ENCODE measurements around the gene UXS1.
A peak's percentile ranks its signal among the peaks of the same experiment; 100 is the strongest.

Gene UXS1

GRCh38 chr2:106177581-106177980 lies 16.5 kb downstream of the UXS1 start:
- TF ChIP-seq CTCF (conservative IDR thresholded peaks at IDR 0.05): no peak
- no peak for TF ChIP-seq ZFX (IDR thresholded peaks at IDR 0.05)
- H3K27ac ChIP-seq: no peak overlapping the region

GRCh38 chr2:106176446-106177099 lies 17.5 kb downstream of the UXS1 start:
- no peak overlapping the region for H3K27ac ChIP-seq
- TF ChIP-seq ZFX (IDR thresholded peaks at IDR 0.05) (no peak), CTCF (conservative IDR thresholded peaks at IDR 0.05) (no peak)

- TF ChIP-seq ZFX (IDR thresholded peaks at IDR 0.05): no peak
- no peak for TF ChIP-seq CTCF (conservative IDR thresholded peaks at IDR 0.05)
- no peak overlapping the region for H3K27ac ChIP-seq
Observed at GRCh38 chr2:106175086-106175850, 18.8 kb downstream of the UXS1 start.

GRCh38 chr2:106174056-106174455 lies 20.0 kb downstream of the UXS1 start:
- no peak for TF ChIP-seq CTCF (conservative IDR thresholded peaks at IDR 0.05)
- TF ChIP-seq ZFX (IDR thresholded peaks at IDR 0.05): no peak
- peak overlapping the region; percentile 4; the same call in 1 of the 2 replicates for H3K27ac ChIP-seq

- no peak for TF ChIP-seq ZFX (IDR thresholded peaks at IDR 0.05)
- TF ChIP-seq CTCF (conservative IDR thresholded peaks at IDR 0.05): no peak
- no peak overlapping the region for H3K27ac ChIP-seq
Observed at GRCh38 chr2:106172649-106173048, 21.5 kb downstream of the UXS1 start.

GRCh38 chr2:106168657-106169056 lies 25.4 kb downstream of the UXS1 start:
- no peak overlapping the region for H3K27ac ChIP-seq
- TF ChIP-seq ZFX (IDR thresholded peaks at IDR 0.05): no peak
- no peak for TF ChIP-seq CTCF (conservative IDR thresholded peaks at IDR 0.05)

GRCh38 chr2:106167067-106167466 lies 27.0 kb downstream of the UXS1 start:
- TF ChIP-seq ZFX (IDR thresholded peaks at IDR 0.05) (no peak), CTCF (conservative IDR thresholded peaks at IDR 0.05) (no peak)
- no peak overlapping the region for H3K27ac ChIP-seq

All from C4-2B (cell line).